Loucy (cell line): Measurements from ENCODE around the gene HMOX2.

ENCODE experiments used
- H2AFZ ChIP-seq: fragments of 200-600 bp; sonication (generic); 2 replicates; pipeline ENCODE4 v1.6.0; 2016; ENCODE audit warnings: antibody characterized with exemption, mild to moderate bottlenecking, low read length, moderate library complexity
- H3F3A ChIP-seq: fragments of 200-600 bp; 2 replicates; pipeline ENCODE4 v1.6.0; 2016; ENCODE audit warnings: antibody characterized with exemption, low read depth, mild to moderate bottlenecking
- H3K27me3 ChIP-seq: fragments of 200-600 bp; sonication (generic); 2 replicates; pipeline ENCODE4 v1.6.1; 2014; ENCODE audit warnings: low read length, mild to moderate bottlenecking; ENCODE audit not compliant: insufficient read depth, poor library complexity, severe bottlenecking
- H3K36me3 ChIP-seq: fragments of 200-600 bp; sonication (generic); 2 replicates; pipeline ENCODE4 v1.6.1; 2016; ENCODE audit warnings: low read length; ENCODE audit not compliant: insufficient read depth
- H3K4me1 ChIP-seq: fragments of 200-600 bp; sonication (generic); 2 replicates; pipeline ENCODE4 v1.5.1; 2014; ENCODE audit warnings: low read length, mild to moderate bottlenecking; ENCODE audit not compliant: insufficient read depth, poor library complexity, severe bottlenecking
- H3K4me2 ChIP-seq: fragments of 200-600 bp; sonication (generic); 2 replicates; pipeline ENCODE4 v1.6.0; 2014; ENCODE audit warnings: antibody characterized with exemption, low read length, low read depth, mild to moderate bottlenecking; ENCODE audit not compliant: poor library complexity, severe bottlenecking
- H3K4me3 ChIP-seq: fragments of 200-600 bp; sonication (generic); 2 replicates; pipeline ENCODE4 v1.5.1; 2014; ENCODE audit warnings: low read length, mild to moderate bottlenecking, mixed read lengths; ENCODE audit not compliant: poor library complexity, severe bottlenecking
- H3K79me2 ChIP-seq: fragments of 200-600 bp; sonication (generic); 2 replicates; pipeline ENCODE4 v1.6.1; 2014; ENCODE audit warnings: low read length; ENCODE audit not compliant: insufficient read depth
- H3K9ac ChIP-seq: fragments of 200-600 bp; sonication (generic); 2 replicates; pipeline ENCODE4 v1.6.0; 2014; ENCODE audit warnings: mild to moderate bottlenecking, low read depth, low read length, moderate library complexity; ENCODE audit not compliant: poor library complexity, severe bottlenecking
- H3K9me2 ChIP-seq: fragments of 200-600 bp; sonication (generic); replicated peaks from 2 replicates; pipeline ENCODE4 v1.6.1; 2016; ENCODE audit warnings: low read depth, low read length, mixed read lengths
- H3K9me3 ChIP-seq: fragments of 200-600 bp; sonication (generic); 2 replicates; pipeline ENCODE4 v1.6.1; 2014; ENCODE audit warnings: mild to moderate bottlenecking, antibody characterized with exemption, low read length, low read depth; ENCODE audit not compliant: insufficient read depth
- H4K20me1 ChIP-seq: fragments of 200-600 bp; sonication (generic); 2 replicates; pipeline ENCODE4 v1.6.0; 2014; ENCODE audit warnings: antibody characterized with exemption, low read length, mild to moderate bottlenecking; ENCODE audit not compliant: insufficient read depth, poor library complexity, severe bottlenecking
- CTCF ChIP-seq: fragments of 200-600 bp; sonication (generic); conservative IDR thresholded peaks from 2 replicates; pipeline ENCODE4 v1.5.1; 2014; ENCODE audit warnings: mild to moderate bottlenecking, antibody characterized with exemption, low read length
- EZH2phosphoT487 ChIP-seq: fragments of 200-600 bp; IDR thresholded peaks from 2 replicates; pipeline ENCODE4 v1.6.1; 2018; ENCODE audit warnings: antibody characterized with exemption, mild to moderate bottlenecking, moderate library complexity, borderline replicate concordance

Gene HMOX2

GRCh38 chr16:4511441-4512082 is 35.4 kb downstream of the HMOX2 start:
- Histone ChIP-seq H3K79me2 (peaks cover 8% of the 10 kb centered on the region; the same call in 1 of the 2 replicates), H3K9ac (no peak overlapping the region), H2AFZ (no peak overlapping the region), H3K9me2 (no peaks in the 10 kb centered on the region), H3K4me3 (no peak overlapping the region), H3K4me2 (no peak overlapping the region), H3K27me3 (no peaks in the 10 kb centered on the region), H3K4me1 (peaks cover 23% of the 10 kb centered on the region), H3K36me3 (peaks cover 26% of the 10 kb centered on the region; the same call in 1 of the 2 replicates), H4K20me1 (no peaks in the 10 kb centered on the region), H3F3A (no peaks in the 10 kb centered on the region), H3K9me3 (no peaks in the 10 kb centered on the region)
- no peak for TF ChIP-seq EZH2phosphoT487
- peak; percentile 46 for TF ChIP-seq CTCF

GRCh38 chr16:4512473-4512872 is 36.3 kb downstream of the HMOX2 start:
- Histone ChIP-seq H3K36me3 (peaks cover 18% of the 10 kb centered on the region; the same call in 1 of the 2 replicates), H3F3A (no peaks in the 10 kb centered on the region), H3K4me2 (no peak overlapping the region), H3K27me3 (no peaks in the 10 kb centered on the region), H3K9me3 (no peaks in the 10 kb centered on the region), H2AFZ (no peak overlapping the region), H3K9me2 (no peaks in the 10 kb centered on the region), H4K20me1 (no peaks in the 10 kb centered on the region), H3K4me1 (peaks cover 23% of the 10 kb centered on the region), H3K4me3 (no peak overlapping the region), H3K9ac (no peak overlapping the region), H3K79me2 (peaks cover 15% of the 10 kb centered on the region; the same call in 1 of the 2 replicates)
- TF ChIP-seq EZH2phosphoT487 (no peak), CTCF (no peak)

- Histone ChIP-seq H3F3A (no peaks in the 10 kb centered on the region), H3K9me2 (no peaks in the 10 kb centered on the region), H3K27me3 (no peaks in the 10 kb centered on the region), H4K20me1 (no peaks in the 10 kb centered on the region), H2AFZ (no peak overlapping the region), H3K4me2 (no peak overlapping the region), H3K79me2 (peaks cover 15% of the 10 kb centered on the region; the same call in 1 of the 2 replicates), H3K9ac (peak overlapping the region; percentile 84), H3K36me3 (peaks cover 10% of the 10 kb centered on the region; the same call in 1 of the 2 replicates), H3K4me3 (no peak overlapping the region), H3K4me1 (peaks cover 23% of the 10 kb centered on the region), H3K9me3 (no peaks in the 10 kb centered on the region)
- TF ChIP-seq EZH2phosphoT487 (no peak), CTCF (no peak)
Measured at GRCh38 chr16:4513086-4513860, 37.1 kb downstream of the HMOX2 start.
